Stimulated activated CD4-positive, alpha-beta T cell treated with anti-CD3 and anti-CD28 coated beads, Interleukin-12 subunit alpha, Interleukin-12 subunit beta, amount 100 ng/mL, for 4 hours (primary cell): ENCODE measurements around the gene TMEM50A.
A peak's percentile ranks its signal among the peaks of the same experiment; 100 is the strongest.
"Not testable (repeated sequence)": the region's sequence is repeated elsewhere in the genome, so short reads cannot be mapped to it uniquely, and the experiment has no call there.

Source experiments
- DNase-seq: peaks from one replicate; pipeline ENCODE4 v3.0.0-alpha.2; 2020

The TMEM50A gene

DNA sequence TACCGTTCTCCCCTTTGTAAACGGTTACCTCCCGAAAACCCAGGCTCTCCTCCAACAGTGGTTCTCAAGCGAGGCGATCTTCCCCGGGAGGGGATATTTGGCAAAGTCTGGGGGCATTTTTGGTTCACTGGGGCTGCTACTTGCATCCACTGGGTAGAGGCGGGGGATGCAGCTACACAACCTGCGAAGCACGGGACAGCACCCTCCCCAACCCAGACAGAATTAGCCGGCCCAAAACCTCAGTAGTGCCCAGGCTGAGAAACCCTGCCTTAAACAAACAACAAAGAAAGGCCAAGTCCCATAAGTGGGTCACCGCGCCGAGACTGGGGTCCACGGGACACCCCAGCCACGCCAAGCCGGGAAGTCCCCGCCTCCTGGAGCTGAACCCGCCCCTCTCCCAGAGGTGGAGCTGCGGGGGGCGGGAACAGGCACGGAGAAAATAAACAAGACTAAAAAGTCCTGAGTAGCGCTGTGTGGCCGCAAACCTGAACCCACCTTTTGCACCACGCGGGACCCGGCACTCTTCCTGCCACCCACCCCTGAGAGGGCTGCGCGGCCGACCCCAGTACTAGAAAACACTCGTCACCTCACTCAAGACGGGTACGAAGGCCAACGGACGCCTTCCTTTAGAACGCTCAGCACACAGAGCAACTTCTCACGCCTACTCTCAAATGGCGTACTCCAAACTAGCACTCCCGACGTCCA is 499 bp upstream of the TMEM50A start:
- DNase-seq: peak; percentile 7

DNA sequence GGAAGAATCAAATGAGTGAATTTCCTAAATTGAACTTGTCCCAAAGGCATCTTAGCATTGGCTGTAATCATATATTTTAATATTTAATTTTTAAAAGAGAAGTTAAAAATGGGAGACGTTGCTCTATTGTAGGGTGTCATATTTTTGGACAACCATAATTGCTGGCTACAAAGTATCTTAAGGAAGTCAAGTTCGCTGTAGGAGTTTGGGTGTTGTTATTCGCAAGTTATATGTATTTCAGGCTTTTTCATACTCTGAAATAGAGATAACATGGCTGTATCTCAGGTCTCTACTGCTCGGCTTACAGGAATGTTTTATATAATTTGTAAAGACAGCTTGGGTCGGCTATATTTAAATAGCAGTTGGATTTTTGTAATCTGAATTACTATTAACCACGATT is 852 bp downstream of the TMEM50A start:
- DNase-seq: no peak

DNA sequence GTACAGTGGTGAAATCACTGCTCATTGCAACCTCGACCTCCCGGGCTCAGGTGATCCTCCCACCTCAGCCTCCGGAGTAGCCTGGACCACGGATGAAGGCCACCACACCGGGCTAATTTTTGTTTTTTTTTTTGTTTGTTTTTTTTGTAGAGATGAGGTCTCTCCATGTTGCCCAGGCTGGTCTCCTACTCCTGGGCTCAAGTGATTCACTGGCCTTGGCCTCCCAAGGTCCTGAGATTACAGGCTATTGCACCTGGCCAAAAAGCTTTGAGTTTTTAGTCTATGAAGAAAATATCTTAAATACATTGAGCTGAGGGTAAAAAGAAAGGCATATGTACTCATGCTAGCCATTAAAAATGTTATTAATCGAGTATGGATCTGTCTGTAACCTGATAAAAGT is 3.6 kb downstream of the TMEM50A start:
- DNase-seq: no peak

DNA sequence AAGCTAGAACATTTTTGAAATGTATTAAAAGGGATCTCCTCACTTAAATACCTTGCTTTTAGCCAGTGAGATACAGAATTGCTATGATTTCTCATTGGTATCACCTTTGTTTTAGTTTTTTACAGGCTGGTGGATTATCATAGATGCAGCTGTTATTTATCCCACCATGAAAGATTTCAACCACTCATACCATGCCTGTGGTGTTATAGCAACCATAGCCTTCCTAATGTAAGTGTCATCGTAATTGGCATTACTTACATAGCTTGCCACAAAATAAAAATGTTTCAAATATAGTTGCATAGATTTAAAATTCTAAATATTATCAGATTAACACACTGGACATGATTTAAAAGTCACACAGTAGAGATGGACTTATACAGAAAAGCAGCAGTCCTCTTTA is 4.7 kb downstream of the TMEM50A start:
- no peak for DNase-seq

DNA sequence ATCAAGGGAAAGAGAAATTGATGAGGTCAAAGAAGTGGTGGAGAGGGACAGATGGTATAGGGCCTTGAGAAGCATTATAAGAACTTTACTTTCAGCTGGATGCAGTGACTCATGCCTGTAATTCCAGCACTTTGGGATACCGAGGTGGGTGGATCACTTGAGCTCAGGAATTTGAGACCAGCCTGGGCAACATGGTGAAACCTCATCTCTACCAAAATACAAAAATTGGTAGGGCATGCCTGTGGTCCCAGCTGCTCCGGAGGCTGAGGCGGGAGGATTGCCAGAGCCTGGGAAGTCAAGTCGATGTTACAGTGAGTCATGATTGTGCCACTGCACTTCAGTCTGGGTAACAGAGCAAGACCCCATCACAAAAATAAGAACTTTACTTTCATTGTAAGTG is 5.7 kb downstream of the TMEM50A start:
- DNase-seq: no peak

DNA sequence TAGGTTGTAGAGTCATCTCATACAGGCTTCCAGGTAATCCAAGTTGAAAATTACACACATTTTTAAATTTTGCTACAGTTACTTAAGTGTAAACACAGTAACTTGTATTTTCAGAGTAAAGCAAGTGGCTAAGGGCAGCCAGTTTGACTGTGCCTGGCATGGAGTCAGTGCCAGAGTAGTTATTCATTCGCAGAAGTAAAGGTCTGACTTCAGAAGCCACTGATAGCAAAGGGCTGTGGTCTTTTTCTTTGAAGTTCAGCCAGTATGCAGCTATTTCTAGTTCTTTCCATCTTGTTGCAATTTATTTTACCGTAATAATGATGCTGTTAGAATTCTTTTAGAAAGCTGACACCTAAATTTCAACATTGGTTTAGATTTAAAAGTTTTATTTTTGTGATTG is 9.4 kb downstream of the TMEM50A start:
- DNase-seq: no peak

DNA sequence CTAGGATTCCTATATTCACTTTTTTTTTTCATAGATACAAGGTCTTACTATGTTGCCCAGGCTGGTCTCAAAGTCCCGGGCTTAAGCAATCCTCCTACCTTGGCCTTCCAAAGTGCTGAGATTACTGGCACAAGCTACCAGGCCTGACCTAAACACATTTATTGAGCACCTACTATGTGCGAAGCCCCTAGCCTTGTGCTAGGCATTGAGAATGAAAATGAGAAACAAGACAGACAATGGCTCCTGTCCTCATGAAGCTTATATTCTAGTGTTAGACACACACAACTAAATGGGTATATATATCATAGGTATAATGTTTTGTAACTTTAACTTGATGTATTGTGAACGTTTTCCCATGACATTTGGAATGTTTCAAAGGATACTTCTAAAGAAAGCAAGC is 11.5 kb downstream of the TMEM50A start:
- DNase-seq: no peak

DNA sequence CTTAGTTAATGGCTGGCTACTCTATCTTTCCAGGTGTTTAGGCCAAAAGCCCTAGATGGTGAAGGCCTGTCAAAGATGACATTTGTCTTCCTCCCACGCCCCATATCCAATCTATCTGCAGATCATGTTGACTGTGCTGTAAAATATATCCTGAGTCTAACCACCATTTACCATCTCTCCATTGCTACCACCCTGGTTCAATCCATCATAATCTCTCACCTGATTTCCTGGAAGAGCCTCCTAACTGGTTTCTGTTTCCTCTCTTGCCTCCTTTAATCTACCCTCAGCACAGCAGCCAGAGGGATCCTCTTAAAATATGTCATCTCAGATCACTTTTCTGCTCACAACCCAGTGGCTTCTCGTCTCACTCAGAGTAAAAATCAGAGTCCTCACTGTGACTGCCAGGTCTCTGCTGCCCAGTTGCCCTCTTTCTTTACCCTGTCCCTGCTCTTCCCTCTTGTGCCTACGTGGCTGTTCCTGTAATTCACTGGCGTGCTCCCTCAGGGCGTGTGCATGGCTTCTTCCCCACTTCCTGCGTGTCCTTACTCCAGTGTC is 17.8 kb downstream of the TMEM50A start:
- DNase-seq: no peak

DNA sequence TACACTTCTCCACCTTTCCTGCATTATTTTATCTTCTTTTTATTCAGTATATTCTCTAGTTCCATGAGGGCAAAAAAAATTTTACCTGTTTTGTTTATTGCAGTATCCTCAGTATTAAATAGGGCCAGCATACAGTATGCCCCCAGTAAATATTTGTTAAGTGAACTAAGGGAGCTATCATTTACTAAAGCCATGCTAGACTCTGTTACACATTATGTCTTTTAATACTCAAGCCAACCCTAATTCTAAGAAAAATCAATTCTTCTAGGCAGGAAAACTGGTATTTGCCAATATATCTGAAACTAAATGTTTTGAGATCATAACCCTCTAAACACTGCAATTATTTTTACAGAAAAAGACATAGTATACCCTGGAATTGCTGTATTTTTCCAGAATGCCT is 18.3 kb downstream of the TMEM50A start:
- no peak for DNase-seq

DNA sequence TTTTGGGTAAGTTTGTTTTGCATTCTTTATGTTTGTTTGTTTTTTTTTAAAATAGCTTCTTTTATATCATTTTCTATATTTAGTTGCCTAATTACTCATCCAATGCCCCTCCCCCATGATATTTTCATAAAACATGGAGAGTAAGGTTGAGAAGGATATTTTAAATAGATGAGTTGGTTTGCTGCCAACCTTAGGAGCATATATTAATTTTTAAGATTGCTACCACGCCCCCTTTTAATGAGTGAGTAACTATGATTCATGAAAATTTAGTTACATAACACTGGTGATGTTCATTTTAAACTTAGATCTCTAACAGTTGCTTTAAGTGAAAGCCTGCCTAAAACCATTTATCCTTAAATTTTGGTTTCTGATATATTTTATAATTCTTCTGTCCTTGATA is 18.7 kb downstream of the TMEM50A start:
- no peak for DNase-seq

DNA sequence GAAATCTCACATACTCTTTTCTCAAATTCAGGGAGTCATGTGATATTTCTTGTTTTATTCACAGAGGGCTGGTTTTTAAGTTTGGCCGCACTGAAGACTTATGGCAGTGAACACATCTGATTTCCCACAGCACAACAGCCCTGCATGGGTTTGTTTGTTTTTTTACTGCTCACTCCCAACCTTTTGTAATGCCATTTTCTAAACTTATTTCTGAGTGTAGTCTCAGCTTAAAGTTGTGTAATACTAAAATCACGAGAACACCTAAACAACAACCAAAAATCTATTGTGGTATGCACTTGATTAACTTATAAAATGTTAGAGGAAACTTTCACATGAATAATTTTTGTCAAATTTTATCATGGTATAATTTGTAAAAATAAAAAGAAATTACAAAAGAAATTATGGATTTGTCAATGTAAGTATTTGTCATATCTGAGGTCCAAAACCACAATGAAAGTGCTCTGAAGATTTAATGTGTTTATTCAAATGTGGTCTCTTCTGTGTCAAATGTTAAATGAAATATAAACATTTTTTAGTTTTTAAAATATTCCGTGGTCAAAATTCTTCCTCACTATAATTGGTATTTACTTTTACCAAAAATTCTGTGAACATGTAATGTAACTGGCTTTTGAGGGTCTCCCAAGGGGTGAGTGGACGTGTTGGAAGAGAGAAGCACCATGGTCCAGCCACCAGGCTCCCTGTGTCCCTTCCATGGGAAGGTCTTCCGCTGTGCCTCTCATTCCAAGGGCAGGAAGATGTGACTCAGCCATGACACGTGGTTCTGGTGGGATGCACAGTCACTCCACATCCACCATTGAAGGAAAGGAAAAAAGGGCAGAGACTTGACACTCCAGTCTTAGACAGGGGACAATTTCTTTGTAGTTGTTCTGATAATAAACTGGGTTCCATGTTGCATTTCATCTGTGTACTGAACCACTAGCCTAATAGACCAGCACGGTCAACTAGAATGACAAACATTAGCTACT is 22.8 kb downstream of the TMEM50A start:
- no peak for DNase-seq

DNA sequence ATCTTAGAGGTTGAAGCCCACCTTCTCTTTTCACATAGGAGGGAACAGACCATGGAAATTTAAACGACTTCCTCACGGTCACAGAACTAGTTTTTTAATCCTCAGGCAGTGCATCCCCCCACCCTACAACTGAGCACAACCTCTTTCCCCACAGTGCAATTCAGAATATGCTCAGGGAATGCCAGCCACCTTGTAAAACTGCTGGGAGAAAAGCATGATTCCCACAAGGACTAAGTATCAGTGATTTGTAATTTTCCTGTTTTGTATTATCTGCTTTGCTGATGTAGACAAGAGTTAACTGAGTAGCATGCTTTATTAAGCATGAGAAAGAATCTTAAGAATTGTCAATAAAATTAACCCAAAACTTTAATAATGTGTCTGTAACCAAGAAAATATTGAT is 23.8 kb downstream of the TMEM50A start:
- no peak for DNase-seq

DNA sequence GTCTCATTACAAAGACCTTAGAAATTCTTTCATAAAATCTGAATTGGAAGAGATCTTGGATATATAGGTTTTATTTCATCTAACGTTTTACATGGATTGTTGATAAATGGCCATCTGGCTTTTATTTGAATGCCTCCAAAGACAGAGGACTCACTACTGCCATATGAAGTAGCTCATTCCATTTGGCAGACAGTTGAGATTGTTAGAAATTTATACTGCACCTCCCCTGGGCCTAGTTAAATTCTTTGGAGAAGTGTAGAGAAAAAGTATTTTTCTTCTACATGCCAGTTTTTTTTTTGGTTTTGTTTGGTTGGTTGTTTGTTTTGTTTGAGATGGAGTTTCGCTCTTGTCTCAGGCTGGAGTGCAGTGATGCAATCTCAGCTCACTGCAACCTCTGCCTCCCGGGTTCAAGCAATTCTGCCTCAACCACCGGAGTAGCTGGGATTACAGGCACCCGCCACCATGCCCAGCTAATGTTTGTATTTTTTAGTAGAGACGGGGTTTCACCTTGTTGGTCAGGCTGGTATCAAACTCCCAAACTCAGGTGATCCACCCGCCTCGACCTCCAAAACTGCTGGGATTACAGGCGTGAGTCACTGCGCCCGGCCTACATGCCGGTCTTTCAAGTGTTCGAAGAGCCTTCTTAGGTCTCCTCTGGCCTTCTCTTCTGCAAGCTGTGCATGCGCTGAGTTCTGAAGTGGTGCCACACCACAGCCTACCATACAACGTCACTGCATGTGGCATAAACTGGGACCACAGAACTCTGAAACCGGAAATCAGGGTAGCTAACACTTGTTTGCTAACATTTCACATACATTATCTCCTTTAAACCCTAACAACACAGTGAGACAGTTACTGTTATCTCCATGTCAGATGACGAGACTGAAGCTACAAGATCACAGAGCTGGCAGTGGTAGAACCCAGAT is 24.8 kb downstream of the TMEM50A start:
- not testable (repeated sequence) for DNase-seq

DNA sequence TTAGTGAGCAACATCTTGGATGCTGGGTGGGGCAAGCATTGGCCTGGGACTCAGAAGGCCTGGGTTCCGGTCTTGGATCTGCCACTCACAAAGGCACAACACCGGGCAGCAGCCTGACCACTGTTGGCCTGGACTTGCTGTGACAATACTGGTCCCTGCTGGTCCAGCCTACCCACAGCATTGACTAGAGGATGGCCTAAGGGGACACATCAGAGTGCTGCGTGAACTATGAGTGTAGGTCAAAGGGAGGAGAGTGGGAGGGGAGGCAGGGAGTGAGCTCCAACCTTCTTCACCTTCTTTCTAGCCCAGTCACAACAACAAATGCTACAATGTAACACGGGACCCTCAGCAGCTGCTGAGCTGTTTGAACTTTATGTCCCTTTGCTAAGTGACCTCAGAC is 31.1 kb downstream of the TMEM50A start:
- DNase-seq: no peak

DNA sequence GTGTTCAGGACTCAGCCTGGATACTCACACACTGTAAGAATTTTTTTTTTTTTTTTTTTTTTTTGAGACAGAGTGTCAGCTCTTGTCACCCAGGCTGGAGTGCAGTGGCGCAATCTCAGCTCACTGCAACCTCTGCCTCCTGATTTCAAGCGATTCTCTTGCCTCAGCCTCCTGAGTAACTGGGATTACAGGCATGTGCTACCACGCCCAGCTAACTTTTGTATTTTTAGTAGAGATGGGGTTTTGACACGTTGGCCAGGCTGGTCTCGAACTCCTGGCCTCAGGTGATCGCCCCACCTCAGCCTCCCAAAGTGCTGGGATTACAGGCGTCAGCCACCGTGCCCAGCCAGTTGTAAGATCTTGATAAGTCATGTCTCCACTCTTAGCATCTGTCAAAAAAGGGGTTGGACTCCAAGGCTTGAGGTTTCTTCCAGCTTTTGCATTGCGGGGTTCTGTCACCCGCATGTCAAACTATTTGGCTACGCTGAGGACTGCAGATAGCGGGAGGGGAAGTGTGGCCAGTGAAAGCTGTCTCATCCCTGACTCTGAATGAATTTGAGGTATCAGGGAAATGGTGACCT is 31.6 kb downstream of the TMEM50A start:
- DNase-seq: not testable (repeated sequence)

DNA sequence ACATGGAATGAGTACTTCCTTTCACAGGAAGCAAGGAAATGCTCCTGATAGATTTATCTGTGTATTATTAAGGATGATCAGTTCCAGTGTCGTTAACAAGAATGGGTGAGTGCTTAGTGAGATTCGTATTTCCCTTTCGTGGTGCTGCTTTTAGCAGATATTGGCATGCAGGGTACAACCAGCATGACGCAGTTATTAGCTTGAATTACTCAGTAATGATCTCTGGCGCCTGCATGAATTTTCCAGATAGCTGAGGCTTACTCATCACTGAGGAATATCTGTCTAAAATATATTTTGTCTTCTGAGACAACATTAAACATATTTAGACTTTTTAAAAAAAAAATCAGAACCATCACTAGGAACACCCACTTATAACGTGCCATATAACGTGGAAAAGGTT is 33.6 kb downstream of the TMEM50A start:
- not testable (repeated sequence) for DNase-seq

DNA sequence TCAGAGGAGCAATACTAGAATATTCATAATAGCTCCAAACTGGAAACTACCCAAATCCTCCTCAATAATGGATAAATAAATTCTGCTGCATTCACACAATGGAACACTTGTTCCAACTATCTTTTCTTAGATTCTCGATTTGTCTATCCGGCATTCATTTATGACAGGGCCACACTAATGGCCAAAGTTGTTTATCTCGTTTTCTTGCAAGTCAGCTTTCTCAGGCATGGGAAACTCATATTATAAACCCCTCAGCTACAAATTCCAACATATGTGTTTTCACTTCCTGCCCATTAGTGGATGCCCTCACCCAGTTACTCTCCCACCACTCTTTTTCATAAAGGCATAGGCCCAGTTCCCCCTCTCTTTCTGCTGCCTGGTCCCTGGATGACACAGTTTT is 40.2 kb downstream of the TMEM50A start:
- not testable (repeated sequence) for DNase-seq

DNA sequence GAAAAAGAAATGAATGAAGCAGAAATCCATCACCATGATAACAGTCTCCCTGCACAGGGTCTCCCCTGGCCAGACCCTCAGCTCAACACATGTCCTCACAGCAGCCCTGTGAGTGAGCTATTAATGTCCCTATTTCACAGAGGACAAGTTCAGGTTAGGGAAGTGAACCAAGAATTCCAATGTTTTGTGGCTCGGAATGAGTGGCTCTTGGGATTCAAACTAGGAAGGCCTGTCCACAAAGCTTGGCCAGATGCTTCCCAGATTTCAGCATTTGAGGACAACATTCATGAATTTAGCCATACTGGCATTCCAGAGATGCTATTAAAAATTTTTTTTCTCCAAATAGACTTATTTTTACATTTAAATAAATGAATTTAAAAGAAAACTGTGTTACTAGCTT is 44.4 kb downstream of the TMEM50A start:
- not testable (repeated sequence) for DNase-seq

DNA sequence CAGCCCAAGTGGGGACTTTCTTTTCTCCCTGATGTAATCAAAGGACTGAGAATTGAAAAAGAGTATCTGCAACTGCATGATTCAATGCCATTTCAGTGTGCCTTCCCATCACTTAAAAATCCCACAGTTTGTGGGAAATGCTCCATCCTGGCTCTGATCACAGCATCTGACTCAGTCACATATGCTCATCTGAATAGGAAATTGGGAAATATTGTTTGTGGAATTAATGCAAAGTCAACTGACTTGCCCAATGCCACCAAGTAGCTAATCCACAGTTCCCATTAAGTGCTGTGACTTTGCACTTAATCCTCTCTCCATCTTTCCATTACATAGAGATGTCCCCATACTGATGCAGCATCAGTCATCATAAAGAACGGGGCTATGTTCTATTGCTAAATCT is 45.0 kb downstream of the TMEM50A start:
- DNase-seq: not testable (repeated sequence)

DNA sequence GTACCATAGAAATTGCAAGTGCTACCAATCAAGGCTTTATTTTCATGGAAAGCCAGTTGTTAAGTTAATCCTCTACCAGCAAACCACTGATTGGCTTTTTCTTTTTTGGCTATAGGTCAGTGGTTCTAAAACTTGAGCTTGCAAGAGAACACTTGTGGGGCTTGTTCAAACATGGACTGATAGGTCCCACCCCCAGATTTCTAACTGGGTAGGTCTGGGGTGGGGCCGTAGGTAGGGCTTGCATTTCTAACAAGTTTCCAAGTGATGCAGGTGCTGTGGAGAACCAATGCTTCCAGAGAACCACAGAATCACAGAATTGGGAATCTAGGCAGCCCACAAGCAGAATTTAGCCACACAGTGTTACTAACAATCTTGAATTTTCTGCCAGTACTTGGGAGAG is 45.7 kb downstream of the TMEM50A start:
- not testable (repeated sequence) for DNase-seq

DNA sequence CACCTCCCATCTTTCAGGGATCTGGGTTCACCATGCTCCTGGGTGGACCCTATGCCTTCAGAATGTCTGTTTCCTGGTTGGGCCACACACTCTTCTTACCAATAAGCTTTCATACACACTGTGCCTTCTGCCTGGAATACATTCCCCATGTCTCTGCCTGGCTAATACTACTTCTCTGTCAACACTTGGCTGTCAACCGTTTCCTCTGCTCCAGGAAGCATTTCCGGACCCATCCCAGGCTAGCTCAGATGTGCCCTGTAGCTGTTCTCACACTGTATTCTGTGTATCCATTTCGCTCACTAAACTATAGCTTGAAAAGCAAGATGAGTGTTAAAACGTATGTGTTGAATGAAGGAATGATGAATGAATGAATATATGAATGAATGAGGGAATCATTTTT is 49.0 kb downstream of the TMEM50A start:
- DNase-seq: not testable (repeated sequence)

DNA sequence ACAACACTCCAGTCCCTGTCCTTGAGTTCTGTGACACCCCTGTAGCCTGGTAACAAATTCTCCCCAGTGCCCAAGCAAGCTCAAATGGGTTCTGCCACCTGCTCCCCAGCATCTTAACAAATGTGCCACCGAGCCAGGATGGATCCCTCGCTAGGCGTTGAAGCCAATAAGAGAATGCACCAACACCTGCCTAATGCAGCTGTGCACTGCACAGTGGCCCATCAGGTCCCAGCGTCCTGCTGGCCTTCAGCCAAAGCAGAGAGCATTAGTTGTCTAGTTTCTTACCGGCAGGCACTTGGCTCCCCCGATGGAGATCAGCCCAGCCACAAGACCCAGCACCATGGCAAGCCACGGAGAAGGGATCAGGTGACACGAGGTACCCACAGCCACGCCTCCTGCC is 50.6 kb downstream of the TMEM50A start:
- not testable (repeated sequence) for DNase-seq
